NCI-H2107 (cell line): ENCODE data around the gene BCL6B.
"Not testable (repeated sequence)": the region's sequence is repeated elsewhere in the genome, so short reads cannot be mapped to it uniquely, and the experiment has no call there.

Source experiments
- DNase-seq: peaks from one replicate; lab custom pipeline; 2025; lab: John Stamatoyannopoulos, UW

The BCL6B gene, protein sequence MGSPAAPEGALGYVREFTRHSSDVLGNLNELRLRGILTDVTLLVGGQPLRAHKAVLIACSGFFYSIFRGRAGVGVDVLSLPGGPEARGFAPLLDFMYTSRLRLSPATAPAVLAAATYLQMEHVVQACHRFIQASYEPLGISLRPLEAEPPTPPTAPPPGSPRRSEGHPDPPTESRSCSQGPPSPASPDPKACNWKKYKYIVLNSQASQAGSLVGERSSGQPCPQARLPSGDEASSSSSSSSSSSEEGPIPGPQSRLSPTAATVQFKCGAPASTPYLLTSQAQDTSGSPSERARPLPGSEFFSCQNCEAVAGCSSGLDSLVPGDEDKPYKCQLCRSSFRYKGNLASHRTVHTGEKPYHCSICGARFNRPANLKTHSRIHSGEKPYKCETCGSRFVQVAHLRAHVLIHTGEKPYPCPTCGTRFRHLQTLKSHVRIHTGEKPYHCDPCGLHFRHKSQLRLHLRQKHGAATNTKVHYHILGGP

GRCh38 chr17:7022781-7023571, at the start of gene BCL6B:
TSS of gene BCL6B (plus strand) at chr17:7023050. CDS start at chr17:7023672, 622 bp downstream.
- no peak for DNase-seq

DNA sequence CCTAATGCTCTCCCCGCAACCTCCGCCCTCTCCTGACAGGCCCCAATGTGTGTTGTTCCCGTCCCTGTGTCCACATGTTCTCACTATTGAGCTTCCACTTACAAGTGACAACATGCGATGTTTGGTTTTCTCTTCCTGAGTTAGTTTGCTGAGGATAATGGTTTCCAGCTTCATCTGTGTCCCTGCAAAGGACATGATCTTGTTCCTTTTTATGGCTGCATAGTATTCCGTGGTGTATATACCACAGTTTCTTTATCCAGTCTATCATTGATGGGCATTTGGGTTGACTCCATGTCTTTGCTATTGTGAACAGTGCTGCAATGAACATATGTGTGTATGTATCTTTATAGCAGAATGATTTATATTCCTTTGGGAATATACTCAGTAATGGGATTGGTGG, 43.4 kb upstream of the BCL6B start:
- DNase-seq = not testable (repeated sequence)

- DNase-seq = no peak
Measured at GRCh38 chr17:6981426-6981825, 41.4 kb upstream of the BCL6B start.

DNA sequence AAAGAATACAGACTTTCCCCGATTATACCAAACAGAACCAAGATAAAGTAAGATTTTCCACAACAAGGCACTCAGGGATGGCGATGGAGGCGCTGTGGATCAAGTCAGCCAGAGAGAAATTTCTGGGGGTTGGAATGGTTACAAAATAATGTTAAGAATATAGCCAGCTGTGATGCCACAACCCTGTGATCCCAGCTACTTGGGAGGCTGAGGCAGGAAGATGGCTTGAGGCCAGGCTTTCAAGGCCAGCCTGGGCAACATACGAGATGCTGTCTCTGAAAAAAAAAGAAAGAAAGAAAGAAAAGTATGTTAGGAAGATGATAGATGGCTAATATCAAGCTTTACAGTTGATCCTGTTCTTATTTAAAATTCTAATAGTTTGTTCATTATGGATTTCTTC, 37.6 kb upstream of the BCL6B start:
- no peak for DNase-seq

DNA sequence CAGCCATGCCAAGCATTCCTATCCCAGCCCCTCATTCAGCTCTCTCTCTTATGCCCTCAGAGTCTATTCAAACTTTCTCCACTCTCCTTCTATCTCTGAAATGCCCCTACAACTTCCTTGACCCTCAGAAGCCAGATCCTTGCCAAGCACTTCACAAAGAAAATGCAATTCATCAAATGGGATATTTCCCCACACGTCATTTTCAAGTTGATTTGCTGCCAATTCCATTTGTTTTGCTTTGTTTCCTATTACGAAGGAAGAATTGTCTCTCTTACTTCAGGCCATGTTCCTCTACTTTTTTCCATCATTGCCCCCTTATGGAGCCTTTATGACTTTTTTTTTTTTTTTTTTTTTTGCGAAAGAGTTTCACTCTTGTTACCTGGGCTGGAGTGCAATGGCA, 36.2 kb upstream of the BCL6B start:
- DNase-seq = no peak

- DNase-seq = no peak
Measured at GRCh38 chr17:6989779-6990178, 33.1 kb upstream of the BCL6B start.

GRCh38 chr17:6993613-6994056, 29.2 kb upstream of the BCL6B start:
- DNase-seq = not testable (repeated sequence)

DNA sequence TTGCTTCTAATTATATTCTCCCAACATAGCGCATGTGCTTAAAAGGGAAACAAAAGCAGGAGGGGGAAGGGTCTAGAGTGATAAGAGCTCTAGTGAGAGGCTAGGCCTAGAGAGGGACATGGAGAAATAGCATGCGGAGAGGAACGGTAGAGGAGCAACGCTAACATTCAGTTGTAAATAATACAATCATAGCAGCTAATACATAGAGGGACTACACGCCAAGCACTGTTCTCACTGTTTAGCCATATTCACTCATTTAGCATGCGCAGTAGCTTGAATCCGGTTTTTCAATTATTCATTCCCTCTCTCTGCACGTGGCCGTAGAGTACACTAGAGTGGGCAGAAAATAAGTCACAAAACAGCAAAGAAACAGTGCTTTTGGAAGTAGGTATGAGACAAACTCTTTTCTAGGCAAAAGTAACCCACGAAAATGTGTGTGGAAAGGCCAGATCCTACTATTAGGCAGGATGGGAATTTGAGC, 28.7 kb upstream of the BCL6B start:
- DNase-seq = no peak

DNA sequence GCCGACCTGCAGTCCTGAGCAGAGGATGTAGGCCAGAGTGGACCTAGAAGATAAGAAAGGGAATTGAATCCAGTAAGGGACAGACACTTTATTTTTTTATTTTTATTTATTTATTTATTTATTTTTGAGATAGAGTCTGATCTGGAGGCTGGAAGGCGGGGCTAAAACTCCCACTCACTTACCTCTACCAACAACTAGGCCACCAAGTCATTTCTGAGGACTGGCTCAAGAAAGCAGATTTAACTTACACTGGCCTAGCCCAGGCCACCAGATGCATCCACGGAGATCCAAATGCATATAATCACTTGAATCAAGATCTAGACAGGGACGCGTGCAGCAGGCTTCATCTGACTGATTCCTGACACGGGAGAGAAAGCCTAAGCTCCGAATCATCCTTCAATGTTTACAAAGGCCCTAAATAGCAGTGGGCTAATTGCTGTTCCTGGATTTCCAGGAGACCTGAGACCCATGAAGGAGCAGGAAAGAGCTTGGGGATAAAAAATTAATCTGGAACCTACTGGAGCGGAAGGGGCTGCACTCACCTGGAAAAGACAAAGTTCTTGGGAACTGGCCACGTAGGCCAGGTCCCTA, 28.1 kb upstream of the BCL6B start:
- no peak for DNase-seq

DNA sequence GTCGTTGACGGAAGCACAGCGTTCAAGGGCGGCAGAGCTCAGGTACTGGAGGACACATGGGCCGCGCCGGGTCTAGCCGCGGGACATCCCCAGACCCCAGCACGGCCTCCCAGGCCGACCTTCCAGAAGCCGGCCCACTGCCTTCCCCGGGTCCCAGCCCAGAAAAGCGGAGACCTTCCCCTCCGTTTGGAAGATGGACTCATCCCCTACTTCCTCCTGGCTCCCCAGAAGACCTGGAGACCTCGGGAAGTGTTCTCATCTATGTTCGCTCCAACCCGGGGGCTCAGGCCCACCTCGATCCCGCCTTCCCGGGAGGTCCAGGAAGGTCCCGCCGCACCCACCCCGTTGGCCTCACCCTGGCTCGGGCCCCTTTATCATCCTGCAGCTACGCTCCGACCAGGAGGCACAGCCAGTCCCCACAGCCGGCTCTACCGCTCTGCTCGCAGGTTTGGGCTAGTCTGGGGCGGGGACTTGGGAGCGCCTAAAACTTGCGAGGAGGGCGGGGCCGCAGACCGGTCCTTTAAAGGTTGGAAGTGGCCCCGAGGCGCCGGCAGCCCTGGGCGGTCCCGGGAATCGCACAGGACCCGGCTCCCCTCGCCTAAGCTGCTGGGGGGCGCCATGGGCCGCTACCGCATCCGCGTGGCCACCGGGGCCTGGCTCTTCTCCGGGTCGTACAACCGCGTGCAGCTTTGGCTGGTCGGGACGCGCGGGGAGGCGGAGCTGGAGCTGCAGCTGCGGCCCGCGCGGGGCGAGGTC, 27.2 kb upstream of the BCL6B start, which contains the start of gene ALOX12:
Gene ALOX12 (plus strand): TSS at position 550 of the 756 bp plus-strand sequence. CDS start 69 bp downstream, at position 619.
- DNase-seq = no peak

- DNase-seq = no peak
Measured at GRCh38 chr17:6996256-6997011, 26.4 kb upstream of the BCL6B start.

GRCh38 chr17:6997171-6997570, 25.7 kb upstream of the BCL6B start:
- DNase-seq = no peak

DNA sequence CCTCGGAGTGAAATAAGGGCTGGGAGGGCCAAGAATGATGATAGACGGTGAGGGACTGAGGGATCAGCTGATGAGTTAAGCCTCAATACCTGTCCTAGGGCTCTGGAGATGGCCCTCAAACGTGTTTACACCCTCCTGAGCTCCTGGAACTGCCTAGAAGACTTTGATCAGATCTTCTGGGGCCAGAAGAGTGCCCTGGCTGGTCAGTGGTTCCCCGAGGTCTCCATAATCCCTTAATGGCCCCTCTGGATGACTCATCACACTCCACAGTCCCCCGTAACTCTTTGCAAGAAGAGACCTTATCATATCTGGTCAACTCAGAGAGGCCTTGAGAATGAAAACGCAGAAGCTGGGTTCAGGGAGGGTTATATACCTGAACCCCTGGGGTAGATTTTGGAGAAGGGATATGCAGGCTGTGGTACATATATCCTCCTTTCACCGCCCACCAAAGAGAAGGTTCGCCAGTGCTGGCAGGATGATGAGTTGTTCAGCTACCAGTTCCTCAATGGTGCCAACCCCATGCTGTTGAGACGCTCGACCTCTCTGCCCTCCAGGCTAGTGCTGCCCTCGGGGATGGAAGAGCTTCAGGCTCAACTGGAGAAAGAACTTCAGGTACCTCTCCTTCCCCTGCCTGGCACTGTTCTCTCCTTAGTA, 23.9 kb upstream of the BCL6B start:
- no peak for DNase-seq

GRCh38 chr17:7001318-7001961, 21.4 kb upstream of the BCL6B start:
- DNase-seq = no peak

GRCh38 chr17:7002288-7003047, 20.4 kb upstream of the BCL6B start:
- DNase-seq = no peak

DNA sequence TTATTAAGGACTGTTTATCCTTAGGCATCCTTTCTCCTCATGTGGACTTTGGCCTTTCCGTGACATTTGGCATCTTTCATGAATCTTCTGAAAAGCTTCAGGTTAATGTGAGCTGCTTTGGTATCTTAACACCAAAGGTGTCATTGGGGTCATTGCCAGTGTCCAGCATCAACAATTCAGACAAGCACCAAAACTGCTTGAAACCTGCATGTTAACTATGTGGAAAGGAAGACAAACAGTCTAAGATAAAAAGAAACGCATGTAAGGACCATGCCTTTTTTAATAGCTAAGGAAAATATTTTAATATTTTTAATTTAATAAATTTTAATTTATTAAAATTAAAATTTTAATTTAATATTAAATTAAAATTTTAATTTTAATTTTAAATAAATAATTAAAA, 19.1 kb upstream of the BCL6B start:
- no peak for DNase-seq

- peak; percentile 40 for DNase-seq
Measured at GRCh38 chr17:7004398-7005253, 18.2 kb upstream of the BCL6B start.

GRCh38 chr17:7005716-7006115, 17.1 kb upstream of the BCL6B start:
- no peak for DNase-seq
